NCI-H2081 treated with DMSO at 0.1 percent for 48 hours (cell line): ENCODE measurements around the gene POLE.

ENCODE experiments used
- DNase-seq: peaks from one replicate; lab custom pipeline; 2025; lab: John Stamatoyannopoulos, UW

Gene POLE

DNA sequence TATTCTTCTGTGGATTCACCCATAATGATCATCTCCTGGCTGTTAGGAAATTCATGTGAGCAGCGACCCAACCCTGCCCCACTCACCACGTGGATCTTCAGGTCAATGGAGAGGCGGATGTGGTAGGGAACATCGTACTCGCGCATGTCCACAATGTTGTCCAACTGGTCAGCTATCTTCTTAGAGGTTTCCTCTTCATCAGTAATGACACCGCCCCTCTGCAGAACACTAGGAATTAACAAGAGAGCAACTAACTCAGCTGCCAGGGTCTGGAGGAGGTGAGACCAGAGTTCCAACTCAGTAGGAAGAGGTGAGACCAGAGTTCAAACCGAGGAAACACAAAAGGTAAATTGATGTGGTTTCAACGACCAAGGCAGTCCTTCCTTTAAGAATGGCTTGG, 9.7 kb downstream of the POLE start:
- DNase-seq = no peak

DNA sequence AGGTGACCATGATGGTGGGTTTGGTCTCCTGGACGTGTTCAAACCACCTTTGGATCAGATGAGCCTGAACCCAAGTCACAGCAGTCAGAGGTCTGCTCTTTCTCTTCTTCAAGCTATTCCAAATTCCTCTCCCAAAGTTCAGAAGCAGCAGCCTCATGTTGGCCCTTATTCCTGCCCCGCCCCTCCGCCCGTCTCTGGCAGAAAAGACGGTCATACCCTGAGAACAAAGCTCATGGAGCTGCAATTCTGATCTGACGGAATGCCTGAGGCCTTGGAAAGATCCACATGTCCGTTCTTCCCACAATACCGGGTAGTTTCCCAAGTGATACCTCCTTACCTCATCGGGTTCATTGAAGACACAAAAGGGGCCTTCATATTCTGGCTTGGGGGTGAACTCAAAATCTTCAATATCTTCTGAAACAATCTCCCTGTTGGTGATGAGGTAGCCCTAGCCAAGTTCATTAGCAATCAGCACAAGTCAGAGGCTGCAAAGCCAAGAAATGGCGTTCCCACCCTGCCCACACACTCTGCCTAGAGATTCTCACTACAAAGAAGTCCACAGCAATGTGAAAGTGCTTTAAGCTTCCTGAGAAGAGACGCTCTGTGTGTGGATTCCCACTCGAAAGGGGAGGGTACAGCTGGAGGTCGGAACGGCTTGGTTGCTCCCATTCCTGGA, 11.2 kb downstream of the POLE start:
- DNase-seq = no peak

DNA sequence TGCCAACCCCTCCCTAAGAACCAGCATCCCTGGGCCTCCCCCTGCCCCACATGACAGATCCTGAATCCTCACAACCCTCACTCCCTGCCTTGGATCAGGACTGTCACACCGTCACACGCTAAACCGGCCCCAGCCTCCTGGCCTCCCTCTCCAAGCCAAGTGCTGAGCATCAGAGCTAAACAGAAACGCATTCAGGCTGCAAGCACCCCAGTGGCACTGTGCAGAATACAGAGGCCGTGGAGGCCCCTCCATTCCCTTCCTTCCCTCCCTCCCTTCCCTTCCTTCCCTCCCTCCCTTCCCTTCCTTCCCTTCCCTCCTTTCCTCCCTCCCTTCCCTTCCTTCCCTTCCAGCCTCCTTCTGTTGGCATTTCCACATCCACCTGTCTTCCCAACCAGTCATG, 12.6 kb downstream of the POLE start:
- DNase-seq = no peak

DNA sequence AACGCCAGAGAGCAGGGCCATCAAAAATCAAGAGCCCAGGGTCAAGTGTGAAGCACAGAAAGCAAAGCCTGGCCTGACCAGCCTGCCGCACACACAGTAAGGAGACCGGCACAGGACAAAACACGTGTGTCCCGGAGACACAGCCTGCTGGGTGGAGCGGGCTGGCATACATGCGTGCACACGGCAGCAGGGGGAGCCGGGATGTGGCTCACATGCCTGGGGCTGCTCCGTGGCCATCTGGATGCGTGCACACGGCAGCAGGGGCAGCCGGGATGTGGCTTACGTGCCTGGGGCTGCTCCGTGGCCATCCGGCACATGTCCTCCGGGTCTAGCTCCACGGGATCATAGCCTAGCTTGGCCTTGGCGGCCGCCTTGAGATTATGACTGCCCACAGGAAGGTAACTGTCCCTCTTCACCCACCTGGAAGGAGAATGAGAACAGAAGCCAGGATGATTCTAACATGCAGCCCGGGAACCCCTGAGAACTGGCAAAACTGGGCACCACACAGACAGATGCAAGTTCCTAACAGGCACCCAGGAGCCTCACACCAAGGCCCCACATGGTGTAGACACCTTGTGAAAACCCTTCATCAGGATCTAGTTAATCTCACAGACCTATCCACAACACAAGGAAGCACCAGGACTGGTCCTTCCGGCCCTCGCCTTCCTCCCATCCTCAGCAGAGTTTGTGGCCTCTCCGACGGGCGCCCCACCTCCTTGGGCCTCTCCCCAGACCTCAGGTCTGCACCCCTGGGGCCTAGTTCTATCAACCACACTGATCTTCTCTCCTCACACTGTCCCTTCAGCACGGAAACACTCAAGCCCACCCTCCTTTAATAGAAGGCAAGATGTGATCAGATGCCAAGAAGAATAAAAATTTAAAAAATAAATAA, 13.6 kb downstream of the POLE start:
- no peak for DNase-seq

DNA sequence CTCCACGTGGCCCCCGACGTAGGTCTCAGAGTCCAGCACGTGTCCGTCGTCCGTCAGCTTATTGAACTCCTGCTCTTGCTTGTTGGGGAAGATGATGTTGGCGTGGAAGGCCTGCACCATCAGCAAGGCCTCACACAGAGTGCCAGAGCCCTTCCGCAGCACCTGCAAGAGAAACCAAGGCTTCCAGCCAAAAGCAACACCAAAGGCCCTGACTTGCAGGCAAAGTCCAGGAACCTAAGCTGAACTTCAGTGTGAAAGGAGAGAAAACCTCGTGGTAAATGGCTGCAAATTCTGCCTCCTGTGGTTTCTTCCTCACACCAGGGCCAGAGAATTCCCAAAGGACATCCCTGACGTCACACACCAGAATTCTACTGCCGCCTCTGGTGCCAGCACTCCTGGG, 14.5 kb downstream of the POLE start:
- DNase-seq = no peak

DNA sequence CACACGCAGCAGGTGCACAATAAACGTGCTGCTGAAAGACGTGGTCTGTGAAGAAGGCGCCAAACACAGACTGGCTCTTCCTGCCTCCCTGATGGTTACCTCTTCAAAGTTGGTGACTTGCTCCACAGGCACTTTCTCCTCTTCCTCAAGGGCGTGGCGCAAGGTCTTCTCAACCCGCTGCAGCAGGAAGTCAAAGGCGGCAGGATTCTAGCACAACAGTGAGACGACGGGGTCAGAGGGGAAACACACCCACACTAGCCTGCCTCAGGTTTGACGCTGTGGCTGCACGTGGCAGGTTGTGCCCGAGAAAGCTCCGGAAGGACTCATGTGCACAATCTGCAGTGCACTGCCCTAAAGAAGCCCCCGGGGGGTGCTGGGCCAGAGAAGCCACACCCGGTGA, 15.0 kb downstream of the POLE start:
- no peak for DNase-seq

DNA sequence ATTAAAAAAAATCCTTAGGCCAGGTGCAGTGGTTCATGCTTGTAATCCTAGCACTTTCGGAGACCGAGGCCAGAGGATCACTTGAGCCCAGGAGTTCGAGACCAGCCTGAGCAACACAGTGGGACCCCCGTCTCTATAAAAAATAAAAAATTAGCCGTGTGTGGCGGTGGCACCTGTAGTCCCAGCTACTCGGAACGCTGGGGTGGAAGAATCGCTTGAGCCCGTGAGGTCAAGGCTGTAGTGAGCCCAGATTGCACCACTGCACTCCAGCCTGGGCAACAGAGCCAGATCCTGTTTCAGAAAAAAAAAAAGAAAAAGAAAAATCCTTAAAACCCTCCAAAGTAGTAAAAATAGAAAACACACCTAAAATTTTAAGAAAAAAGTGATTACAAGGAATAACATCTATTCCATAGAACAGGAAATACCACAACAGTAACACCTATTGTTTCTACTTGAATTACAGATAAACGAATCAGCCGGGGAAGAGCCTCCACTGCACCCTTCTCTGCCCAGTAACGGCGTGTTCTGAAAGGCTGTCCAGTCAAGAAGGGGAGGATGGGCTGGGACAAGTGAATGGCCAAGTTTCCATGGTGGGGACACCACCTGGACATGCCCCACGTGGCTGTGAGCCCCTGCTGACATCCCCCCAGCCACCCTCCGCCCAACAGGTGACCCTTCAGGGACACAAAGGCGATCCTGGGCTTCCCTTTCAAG, 17.8 kb downstream of the POLE start:
- no peak for DNase-seq

DNA sequence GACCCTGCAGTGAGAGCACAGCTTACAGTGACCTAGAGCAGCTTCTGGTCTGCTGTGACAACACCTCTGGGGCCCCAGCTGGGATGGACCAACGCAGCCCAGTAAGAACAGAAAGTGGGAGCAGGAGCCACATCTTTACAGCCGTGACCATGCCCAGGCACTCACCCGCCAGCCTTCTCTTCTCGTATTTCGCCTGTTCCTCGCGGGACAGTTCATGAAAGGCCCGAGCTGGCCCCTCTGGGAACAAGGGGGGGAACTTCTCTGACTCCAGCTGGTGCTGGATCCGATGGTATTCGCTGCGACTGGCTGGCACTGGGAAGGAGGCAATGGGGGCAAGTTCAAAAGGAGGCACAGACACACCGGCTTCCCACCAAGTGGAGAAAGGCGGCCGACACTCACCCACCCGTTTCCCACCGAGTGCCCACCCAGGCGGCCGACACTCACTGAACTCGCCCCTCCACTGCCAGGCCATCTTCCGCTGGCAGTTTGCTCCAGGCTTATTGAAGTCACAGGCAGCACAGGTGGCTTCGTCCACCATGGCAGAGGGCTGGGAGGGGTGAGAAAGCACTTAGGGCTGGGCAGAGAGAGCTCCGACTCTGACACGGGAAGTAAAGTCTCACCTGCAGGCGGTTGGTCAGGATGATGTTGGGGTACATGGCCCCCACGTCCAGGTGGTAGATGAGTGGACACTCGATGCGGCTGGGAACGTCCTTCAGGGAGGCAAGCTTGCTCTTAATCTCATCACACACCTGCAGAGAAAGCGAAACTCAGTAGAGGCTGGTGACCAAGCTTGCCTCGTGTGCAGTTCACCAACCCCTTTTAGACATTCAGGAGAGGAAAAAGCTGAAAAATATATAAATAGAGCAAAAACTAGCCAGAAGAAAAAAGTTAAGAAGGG, 18.7 kb downstream of the POLE start:
- no peak for DNase-seq

DNA sequence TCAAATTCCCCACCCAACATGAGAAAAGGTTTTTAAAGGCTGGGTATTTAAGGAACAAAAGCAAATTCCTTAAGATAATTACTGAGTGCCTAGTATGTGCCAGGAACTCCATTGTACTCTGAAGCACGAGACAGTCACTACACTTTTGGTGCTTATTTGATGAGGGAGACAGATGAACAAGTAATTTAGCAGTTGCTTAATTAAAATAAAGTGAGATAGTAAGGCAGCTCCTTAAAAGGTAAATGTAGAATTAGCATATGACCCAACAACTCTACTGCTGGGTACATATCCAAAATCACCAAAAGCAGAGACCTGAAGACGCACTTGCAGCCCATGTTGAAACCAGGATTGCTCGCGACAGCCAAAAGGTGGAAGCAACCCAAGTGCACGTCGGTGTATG, 21.3 kb downstream of the POLE start:
- no peak for DNase-seq

DNA sequence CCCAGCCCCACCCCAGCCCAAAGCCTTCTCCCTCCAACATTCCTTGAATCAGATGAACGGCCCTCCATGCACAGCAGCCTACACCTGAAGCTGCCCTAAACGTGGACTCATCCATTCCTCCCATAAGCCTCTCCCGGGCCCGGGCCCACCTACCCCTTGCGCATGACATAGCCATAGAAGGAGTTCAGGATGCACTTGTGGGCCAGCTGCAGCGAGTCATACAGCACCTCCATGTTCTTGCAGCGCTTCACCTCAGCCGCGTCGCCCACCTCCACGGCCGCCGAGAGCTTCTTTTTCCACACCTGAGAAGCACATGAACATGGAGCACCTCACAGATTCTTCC, 22.0 kb downstream of the POLE start:
- DNase-seq = no peak

DNA sequence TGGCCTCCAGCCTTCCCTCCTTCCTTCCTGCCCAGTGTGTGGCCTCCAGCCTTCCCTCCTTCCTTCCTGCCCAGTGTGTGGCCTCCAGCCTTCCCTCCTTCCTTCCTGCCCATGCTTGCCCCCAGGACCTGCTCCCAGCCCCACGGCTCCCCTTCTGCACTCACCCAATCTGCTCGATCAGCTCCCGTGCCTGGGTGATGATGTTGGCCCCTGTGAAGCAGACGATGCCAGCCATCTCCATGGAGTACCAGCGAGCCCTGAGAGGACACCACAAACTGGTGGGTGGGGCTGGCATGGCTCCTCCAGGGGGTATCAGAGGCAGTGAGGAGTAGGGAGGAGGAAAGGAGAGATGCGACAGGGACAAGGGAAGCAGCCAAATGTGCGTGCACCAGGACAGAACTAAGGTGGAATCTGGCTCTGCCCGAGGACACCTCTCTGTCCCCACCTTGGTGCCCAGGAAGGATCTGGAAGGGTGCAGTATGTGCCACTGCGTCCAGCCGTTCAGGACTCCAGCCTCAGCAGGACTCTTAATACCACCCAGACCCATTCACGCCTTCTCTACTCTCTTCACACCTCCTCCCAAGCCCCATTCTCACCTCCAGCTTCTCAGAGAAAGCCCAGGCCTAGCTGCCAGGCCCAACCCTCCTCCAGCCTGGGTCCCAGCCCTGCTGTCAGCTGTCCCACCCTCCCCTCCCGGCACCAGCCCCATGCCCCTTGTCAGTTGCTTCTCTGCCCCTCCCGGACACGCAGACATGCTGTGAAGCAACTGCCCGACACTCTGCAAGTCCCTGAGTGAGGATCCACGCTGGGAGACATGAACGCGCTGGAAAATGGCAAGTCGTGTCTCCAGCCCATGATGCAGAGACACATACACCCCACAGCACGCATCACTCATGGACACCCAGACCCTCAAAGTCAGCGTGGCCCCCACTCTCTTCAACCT, 22.7 kb downstream of the POLE start:
- no peak for DNase-seq

DNA sequence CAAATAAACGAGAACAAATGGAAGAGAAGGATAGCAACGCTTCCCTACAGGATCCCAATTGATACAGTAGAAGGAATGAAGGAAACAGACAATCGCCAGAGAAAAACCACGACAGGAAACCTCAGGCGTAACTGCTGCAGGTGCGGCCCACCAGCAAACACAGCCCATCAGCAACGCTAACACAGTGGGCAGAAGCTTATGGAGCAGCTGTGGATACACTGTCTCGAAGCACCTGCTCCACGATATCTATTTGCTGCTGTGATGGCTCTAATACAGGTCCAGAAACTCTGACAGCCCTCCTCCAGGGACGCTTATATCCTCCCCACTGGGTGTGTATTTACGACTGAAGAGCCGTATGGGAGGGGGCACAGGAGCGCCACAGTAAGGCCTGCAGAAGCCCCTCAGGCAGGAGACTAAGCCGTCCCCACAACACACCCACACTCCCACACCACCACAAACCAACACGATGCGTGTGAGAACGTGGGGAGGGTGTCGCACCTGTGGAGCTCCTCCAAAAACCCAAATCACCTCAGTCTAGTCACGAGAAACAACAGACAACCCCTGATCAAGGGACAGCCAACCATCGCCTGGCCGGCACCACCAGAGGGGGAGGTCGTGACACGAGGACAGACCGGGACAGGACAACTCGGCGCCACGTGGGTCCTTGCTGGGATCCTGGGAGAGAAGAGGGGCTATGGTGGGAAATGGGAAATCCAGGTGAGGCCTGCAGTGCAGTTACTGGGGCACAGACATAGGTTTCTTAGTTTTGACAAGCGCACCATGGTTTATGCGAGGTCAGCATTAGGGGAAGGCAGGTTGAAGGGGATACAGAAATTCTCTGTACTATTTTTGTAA, 24.0 kb downstream of the POLE start:
- no peak for DNase-seq

DNA sequence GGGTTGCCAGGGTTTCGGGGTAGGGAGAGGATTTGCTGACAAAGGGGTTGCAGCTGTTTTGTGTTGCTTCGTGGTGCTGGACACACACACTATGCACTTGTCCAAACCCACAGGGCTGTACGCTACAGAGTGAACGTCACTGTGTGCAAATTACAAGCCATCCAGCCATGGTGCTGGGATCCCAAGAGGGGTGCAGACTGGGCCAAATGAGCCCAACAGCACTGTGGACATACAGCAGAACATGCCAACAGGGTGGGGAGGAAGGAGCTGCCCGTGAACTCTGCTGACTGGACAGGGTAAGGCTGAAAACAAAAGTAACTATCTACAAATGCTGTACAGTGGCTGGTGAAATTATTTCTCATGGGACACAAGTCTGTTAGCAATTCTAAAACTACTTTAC, 25.2 kb downstream of the POLE start:
- no peak for DNase-seq

DNA sequence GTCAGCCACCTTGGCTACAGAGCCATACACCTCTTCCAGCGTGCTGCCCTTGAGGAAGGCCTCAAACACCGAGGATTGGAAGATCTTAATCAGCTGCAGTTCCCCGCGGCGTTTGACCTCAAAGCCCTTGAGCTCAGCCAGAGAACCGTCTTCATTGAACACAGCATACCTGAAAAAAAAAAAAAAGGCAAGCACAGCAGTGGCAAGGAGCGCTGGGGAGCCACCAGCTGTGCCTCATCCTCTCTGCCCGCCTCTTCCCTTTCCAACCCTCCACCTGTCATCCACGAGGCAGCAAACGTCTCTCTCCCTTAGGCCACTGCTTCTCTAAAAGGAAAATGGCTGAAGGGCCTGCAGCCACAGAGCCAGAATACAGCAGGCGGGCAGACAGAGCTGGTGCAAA, 26.1 kb downstream of the POLE start:
- DNase-seq = no peak

DNA sequence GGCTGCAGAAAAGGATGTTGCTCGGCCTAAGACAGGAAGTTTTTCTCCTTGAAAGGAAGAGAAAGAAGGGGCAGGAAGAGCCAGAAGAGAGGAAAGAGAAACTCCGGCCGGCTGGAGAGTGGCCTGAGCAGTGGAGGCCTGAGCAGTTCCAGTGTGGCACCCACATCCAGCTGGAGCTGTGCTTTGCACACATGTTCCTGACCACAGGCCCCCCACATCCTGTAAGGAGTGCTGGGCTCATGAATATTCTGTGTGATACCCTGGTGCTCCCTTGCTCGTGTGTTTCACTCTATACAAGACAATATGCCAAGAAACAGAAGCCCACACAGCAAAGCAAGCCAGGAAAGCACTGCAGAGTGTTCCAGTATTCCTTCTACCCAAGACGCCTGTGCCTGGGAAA, 27.1 kb downstream of the POLE start:
- DNase-seq = no peak

DNA sequence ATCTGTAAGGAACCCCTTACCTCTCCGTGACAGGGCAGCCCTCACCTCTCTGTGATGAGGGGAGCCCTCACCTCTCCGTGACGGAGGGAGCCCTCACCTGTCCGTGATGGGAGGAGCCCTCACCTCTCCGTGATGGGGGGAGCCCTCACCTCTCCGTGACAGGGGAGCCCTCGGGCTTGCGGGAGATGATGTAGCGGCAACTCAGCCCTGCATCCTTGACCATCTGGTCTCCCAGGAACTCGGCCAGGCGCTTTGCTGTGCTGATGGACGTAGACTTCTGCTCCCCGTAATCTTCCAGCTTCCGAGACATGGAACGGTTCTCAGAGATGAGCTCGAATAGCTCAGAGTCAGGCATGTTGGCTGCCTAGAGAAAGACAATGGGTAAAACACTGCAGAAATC, 28.0 kb downstream of the POLE start:
- DNase-seq = no peak

DNA sequence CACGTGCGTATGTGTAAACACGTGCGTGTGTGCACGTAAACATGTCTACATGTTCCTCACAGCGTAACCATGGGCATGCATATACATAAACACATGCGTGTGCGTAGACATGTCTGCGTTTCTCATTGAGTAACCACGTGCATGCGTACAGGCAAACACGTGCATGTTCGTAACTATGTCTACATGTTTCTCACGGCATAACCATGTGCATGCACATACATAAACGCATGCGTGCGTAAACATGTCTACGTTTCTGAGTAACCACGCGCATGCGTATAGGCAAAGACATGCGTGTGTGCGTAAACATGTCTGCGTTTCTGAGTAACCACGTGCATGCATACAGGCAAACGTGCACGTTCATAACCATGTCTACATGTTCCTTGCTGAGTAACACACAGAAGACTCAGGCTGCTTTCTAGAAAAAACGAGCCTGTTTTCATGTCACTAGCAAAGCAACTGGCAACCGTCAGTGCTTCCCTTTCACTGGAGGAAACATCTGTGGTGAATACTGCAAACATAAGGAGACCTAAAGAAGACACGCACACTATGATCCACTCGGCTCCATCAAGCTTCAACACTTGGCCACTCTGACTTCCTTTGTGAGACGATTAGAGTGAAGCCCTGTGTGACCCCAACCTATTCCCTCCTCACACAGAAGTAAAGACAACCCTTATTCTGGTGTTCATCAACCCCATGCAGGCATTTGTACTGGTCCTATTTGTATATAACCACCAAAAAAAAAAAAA, 28.8 kb downstream of the POLE start:
- DNase-seq = no peak

DNA sequence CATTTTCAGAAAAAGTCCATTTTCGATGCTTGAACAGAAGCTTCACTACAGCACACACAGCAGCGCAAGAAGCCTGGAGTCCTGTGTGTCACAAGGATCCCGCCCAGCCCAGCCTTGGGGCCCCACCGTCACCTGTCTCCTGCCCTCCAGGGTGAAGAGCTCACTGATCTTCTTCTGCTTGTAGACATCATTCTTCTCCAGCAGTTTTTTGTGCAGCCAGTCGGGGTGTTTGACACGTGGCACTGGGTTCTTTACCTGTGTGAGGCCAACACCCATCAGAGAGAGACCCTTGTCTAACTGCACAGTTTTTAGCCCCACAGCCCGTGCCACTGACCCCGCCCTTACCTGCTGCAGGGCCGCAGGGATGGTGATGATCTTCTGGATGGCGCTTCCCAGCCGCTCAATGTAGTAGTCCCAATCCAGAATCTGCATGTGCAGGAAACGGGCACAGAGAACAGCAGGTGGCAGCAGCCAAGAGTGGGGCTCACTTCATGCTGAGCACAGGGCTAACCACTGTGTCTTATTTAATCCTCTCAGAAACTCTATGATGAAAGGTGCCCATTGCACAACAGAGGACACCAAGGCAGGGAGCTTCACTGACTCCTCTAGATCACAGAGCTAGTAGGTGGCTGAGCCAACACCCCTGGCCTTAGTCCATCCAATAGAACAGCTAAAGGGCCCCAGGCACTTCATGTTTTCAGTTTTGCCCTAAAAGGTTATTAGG, 30.0 kb downstream of the POLE start:
- DNase-seq = no peak
